Endodermal cell (in vitro differentiated cells): ENCODE data around the gene NOS3. TPM values are rescaled to one million over a fixed set of nuclear protein-coding genes. Genes with fewer than 3 reads are reported as not detected.

Experiments used
- DNase-seq: peaks from one replicate; pipeline ENCODE4 v3.0.0-alpha.2; 2017
- H3K27ac ChIP-seq: 2 replicates; pipeline ENCODE4 v1.5.1; 2013; ENCODE audit warnings: mild to moderate bottlenecking, low read depth, low read length, moderate library complexity
- H3K27me3 ChIP-seq: 2 replicates; pipeline ENCODE4 v1.6.1; 2013; ENCODE audit warnings: mild to moderate bottlenecking, low read length, moderate library complexity; ENCODE audit not compliant: insufficient read depth, control insufficient read depth, poor library complexity, severe bottlenecking
- H3K36me3 ChIP-seq: 2 replicates; pipeline ENCODE4 v1.7.0; 2013; ENCODE audit warnings: mild to moderate bottlenecking, low read length, moderate library complexity; ENCODE audit not compliant: control insufficient read depth, insufficient read depth
- H3K4me1 ChIP-seq: one replicate; pipeline ENCODE4 v1.7.0; 2013; ENCODE audit warnings: low read length; ENCODE audit not compliant: control insufficient read depth, insufficient read depth
- H3K4me3 ChIP-seq: 2 replicates; pipeline ENCODE4 v1.5.1; 2013; ENCODE audit warnings: mild to moderate bottlenecking, low read length, moderate library complexity
- H3K9ac ChIP-seq: 2 replicates; pipeline ENCODE4 v1.6.1; 2013; ENCODE audit warnings: mild to moderate bottlenecking, low read length, moderate library complexity; ENCODE audit not compliant: poor library complexity, severe bottlenecking; ENCODE audit errors: extremely low read depth
- H3K9me3 ChIP-seq: 2 replicates; pipeline ENCODE4 v1.6.1; 2013; ENCODE audit warnings: mild to moderate bottlenecking, low read length, moderate library complexity; ENCODE audit not compliant: control insufficient read depth
- H3K27ac Mint-ChIP-seq: 2 replicates; pipeline ENCODE4 v1.8.0; 2020; ENCODE audit warnings: mixed read lengths
- H3K27me3 Mint-ChIP-seq: 2 replicates; pipeline ENCODE4 v1.8.0; 2021; ENCODE audit warnings: mild to moderate bottlenecking, mixed read lengths; ENCODE audit not compliant: insufficient read depth
- H3K36me3 Mint-ChIP-seq: 2 replicates; pipeline ENCODE4 v1.8.0; 2020; ENCODE audit warnings: low read depth, mixed read lengths
- H3K4me1 Mint-ChIP-seq: 2 replicates; pipeline ENCODE4 v1.8.0; 2020; ENCODE audit warnings: mixed read lengths
- H3K4me3 Mint-ChIP-seq: 2 replicates; pipeline ENCODE4 v1.8.0; 2020; ENCODE audit warnings: mild to moderate bottlenecking, moderate library complexity, mixed read lengths
- H3K9me3 Mint-ChIP-seq: 2 replicates; pipeline ENCODE4 v1.8.0; 2020; ENCODE audit warnings: mild to moderate bottlenecking, mixed read lengths
- CTCF ChIP-seq: fragments of 200-600 bp; sonication (generic); conservative IDR thresholded peaks from 2 replicates; pipeline ENCODE4 v1.5.0; 2021; ENCODE audit warnings: antibody characterized with exemption, mild to moderate bottlenecking
- WGBS, 2 experiments: methylation state at CpG; one replicate each; pipeline versions ENCODE4 v1.1.5 to v1.1.7; 2013; ENCODE audit warnings: missing lambda C conversion rate in 2 of 2, mixed read lengths in 1 of 2; ENCODE audit not compliant: insufficient coverage in 1 of 2, insufficient read length in 1 of 2; 5-methylcytosine and 5-hydroxymethylcytosine counted together
- total RNA-seq, 2 donors: library from RNA; stranded (reverse); fragmentation: NEBNext Ultra II Directional in 1 of 2; extraction: Animal tissue kit (Norgen Biotek cat#: 25700) in 1 of 2; gene quantifications; 2 replicates in 1 of 2; 3 replicates in 1 of 2; pipeline ENCODE4 v1.2.1, GENCODE V29; 2021

Gene NOS3
- total RNA-seq, 2 donors from 2014 or later = 2.3 to 9.1 TPM

- H3K9me3 ChIP-seq = no peaks in the 10 kb centered on the region
- no peaks in the 10 kb centered on the region for H3K36me3 ChIP-seq
- H3K36me3 Mint-ChIP-seq = no peaks in the 10 kb centered on the region
- no peak overlapping the region for H3K4me3 Mint-ChIP-seq
- 90 to 93% methylated on average over 5 to 12 of the region's 12 CpGs for WGBS, 2 experiments
- peaks cover 47% of the 10 kb centered on the region for H3K27me3 ChIP-seq
- peaks cover 5% of the 10 kb centered on the region for H3K4me1 ChIP-seq
- H3K27ac Mint-ChIP-seq = no peak overlapping the region
- H3K9me3 Mint-ChIP-seq = no peaks in the 10 kb centered on the region
- no peak overlapping the region for H3K4me3 ChIP-seq
- H3K27me3 Mint-ChIP-seq = peaks cover 77% of the 10 kb centered on the region
- no peak overlapping the region for H3K9ac ChIP-seq
- TF ChIP-seq CTCF = no peak
- peaks cover 19% of the 10 kb centered on the region for H3K4me1 Mint-ChIP-seq
- DNase-seq = no peak
- H3K27ac ChIP-seq = peak overlapping the region; percentile 88
Measured at GRCh38 chr7:150972023-150972468, 18.8 kb upstream of the NOS3 start.

- Mint-ChIP-seq H3K27ac (no peak overlapping the region), H3K4me3 (no peak overlapping the region), H3K4me1 (peaks cover 24% of the 10 kb centered on the region), H3K27me3 (peaks cover 77% of the 10 kb centered on the region), H3K36me3 (no peaks in the 10 kb centered on the region), H3K9me3 (no peaks in the 10 kb centered on the region)
- Histone ChIP-seq H3K36me3 (no peaks in the 10 kb centered on the region), H3K4me1 (peaks cover 6% of the 10 kb centered on the region), H3K9me3 (no peaks in the 10 kb centered on the region), H3K27ac (no peak overlapping the region), H3K9ac (no peak overlapping the region), H3K27me3 (peaks cover 52% of the 10 kb centered on the region), H3K4me3 (no peak overlapping the region)
- DNase-seq = no peak
- 84 to 100% methylated on average over 5 to 8 of the region's 8 CpGs for WGBS, 2 experiments
- no peak for TF ChIP-seq CTCF
Measured at GRCh38 chr7:150972741-150973140, 18.1 kb upstream of the NOS3 start.

GRCh38 chr7:150973571-150974451 lies 17.0 kb upstream of the NOS3 start:
- Mint-ChIP-seq H3K9me3 (no peaks in the 10 kb centered on the region), H3K36me3 (no peaks in the 10 kb centered on the region), H3K4me1 (peaks cover 26% of the 10 kb centered on the region), H3K27ac (no peak overlapping the region), H3K4me3 (peak overlapping the region; percentile 62), H3K27me3 (peaks cover 79% of the 10 kb centered on the region)
- Histone ChIP-seq H3K4me1 (peaks cover 6% of the 10 kb centered on the region), H3K27ac (no peak overlapping the region), H3K9me3 (no peaks in the 10 kb centered on the region), H3K27me3 (peaks cover 51% of the 10 kb centered on the region), H3K9ac (no peak overlapping the region), H3K4me3 (no peak overlapping the region), H3K36me3 (no peaks in the 10 kb centered on the region)
- WGBS, 2 experiments = 76 to 85% methylated on average over 22 to 27 of the region's 27 CpGs
- TF ChIP-seq CTCF = no peak
- no peak for DNase-seq
